ENCODE measurements around the gene TBX20.
"Not testable (repeated sequence)": the region's sequence is repeated elsewhere in the genome, so short reads cannot be mapped to it uniquely, and the experiment has no call there.

Gene TBX20

DNA sequence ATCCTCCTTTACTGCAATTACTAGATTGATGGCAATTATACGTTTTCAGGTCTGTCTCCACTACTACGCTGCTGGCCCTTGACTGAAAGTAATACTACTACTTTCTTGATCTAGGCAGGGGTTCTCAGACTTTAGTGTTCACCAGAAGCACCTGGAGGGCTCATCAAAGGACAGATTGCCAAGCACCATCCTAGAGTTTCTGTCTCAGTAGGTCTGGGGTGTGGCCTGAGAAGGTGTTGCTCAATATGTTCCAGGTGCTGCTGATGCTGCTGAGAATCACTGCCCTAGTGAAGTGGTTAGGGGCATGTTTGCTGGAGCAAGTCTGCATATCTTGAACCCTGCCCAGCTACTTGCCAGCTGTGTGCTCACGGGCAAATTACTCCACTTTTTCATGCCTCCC, 37.9 kb downstream of the TBX20 start:
- DNase-seq: not testable (repeated sequence)

DNA sequence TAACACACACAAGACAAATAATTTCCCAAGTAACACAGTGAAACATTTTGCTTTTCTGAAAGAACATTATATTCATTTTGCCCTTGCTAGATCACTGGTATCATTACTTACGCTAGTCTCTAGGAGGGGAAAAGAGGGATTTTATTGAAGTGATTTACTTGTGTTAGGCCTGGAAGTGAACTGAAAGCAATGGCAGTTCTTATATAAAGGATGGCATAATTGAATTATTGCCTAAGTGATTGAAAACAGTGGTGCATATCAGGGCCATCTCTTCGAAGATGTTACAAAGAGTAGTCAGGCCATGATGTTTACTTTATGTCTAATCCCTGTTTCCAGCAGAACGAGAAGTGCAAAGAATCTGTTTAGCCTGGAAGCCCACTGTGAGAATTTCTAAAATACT, 38.8 kb downstream of the TBX20 start:
- DNase-seq: not testable (repeated sequence)

DNA sequence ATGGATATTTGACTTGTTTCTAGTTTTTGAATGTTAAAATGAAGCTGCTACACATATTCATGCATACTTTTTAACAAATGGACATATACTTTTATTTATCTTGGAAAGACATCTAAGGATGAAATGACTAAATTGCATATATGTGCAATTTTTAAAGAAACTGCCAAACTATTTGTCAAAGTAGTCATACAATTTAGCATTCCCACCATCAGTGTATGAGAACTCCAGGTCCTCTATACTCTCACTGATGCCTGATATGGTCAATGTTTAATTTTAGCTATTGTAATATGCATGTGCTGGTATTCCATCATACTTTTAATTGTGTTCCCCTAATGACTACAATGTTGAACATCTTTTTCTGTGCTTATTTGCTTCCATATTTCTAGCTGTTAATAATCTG, 47.0 kb downstream of the TBX20 start:
- not testable (repeated sequence) for DNase-seq

DNA sequence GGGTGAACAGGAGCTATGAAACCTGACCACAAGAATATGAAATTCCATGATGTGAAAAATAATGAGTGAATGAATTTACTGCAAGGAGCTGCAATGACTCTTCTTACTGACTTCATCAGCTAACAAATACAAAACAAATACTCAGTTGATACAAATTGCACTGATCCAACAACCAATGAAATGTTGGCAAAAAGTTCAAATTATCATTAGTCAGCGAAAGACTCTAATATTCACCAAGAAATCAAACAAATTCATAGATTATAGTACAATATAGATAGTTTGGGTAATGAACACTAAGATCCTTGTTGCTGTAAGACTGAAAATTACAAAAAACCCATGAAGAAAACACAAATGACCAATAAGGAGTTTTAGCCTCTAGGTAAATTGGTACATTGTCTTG, 49.0 kb downstream of the TBX20 start:
- DNase-seq: not testable (repeated sequence)

DNA sequence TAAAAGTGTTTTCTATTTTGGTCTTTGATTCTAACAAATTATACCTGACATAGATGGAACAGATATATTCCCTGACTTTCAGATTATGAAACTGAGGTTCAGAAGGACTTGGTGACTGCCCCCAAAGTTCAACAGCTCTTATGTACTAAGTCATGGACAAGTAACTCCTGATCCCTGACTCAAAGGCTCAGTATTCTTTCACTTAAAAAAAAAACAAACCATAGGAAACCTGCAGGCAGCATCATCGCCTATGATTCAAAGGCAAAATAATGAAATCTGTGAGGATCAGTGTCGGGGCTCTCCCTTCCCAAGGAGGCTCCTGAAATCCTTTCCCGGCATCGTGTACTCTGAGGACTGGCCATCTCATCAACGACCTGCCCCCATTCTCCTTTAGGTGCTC, 49.9 kb downstream of the TBX20 start:
- not testable (repeated sequence) for DNase-seq

DNA sequence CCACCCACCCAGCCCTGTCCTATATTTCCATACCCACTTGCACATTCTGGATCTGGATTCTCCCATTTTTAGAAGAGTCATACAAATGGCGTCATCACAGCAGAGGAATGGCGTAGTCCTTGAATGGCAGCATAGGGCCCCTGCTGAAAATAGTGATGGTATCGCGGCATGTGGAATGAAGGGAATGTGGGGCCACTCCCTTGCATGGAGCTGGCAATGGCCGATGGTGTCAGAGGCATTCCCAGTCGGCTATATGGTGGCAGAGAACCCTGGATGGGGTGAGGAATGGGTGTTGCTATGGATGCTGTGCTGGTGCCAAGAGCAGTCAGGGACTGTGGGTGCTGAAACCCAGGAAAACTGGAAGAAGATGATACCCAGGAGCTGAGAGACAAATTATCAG, 51.5 kb downstream of the TBX20 start:
- DNase-seq: not testable (repeated sequence)

DNA sequence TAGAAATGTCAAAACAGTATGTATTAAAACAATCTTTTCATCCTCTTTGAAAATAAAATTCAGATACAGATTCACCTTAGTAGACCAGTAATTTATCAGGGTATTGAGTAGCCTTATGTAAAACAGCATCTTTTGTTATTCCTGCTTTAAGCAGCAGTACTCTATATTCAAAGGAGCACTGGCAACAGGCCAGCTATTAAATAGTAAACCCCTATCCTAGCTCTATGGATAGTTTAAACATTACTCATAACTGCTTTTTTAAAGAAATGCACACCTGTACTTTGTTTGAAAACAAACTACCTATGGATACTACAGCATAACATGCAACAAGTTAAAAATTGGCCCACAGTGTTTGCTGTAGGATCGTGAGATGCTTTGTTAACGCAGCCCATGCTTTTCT, 53.7 kb downstream of the TBX20 start:
- DNase-seq: not testable (repeated sequence)

DNA sequence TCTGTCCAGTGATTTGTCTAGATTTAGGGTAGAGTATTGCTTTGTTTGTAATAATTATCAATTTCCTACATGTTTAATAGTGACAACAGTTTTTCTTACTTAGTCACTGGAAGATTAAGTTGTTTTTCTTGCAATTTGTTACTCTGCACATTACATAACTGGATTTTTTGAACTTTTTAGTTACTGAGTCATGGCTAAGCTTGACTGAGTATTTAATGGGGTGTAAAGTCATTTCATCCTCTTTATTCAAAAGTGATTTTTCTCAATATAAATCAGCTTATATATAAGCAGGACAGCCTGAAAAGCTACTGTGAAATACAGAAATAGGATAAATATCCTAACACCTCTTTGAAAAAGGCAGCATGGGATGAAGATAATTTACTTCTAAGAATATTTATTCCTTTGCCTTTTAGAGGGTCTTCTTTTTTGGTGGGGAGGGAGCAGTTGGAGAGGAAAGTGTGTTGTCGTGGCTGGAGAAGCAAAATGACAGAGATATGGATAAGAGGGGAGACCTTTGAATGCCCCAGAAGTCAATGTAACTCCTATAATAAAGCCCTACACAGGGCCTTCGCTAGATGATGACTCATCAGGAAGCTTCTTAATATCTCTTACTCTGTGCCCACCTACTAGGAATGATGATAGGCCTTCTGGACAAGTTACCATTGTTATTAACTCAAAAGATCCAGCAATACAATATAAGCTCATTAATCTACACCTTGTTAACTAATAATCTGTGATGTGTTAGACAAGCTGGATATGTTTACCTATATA, 55.3 kb downstream of the TBX20 start:
- not testable (repeated sequence) for DNase-seq

DNA sequence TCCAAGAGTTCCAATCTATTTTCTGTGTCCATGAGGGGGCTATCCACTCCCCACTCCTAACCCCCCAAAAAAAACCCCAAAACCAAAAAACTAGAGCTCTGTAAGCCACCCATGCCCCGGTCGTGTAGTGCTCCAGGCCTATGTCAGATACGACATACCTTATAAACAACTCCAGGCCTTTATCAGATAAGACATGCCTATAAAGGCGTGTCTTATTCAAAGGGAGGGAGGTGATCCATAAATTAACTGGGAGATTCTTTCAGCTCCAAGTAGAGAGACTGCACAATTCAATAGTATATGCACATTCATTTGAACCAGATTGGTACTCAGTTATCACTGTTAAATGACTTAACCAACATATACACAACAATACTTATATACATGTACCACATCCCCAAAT, 62.3 kb downstream of the TBX20 start:
- not testable (repeated sequence) for DNase-seq

DNA sequence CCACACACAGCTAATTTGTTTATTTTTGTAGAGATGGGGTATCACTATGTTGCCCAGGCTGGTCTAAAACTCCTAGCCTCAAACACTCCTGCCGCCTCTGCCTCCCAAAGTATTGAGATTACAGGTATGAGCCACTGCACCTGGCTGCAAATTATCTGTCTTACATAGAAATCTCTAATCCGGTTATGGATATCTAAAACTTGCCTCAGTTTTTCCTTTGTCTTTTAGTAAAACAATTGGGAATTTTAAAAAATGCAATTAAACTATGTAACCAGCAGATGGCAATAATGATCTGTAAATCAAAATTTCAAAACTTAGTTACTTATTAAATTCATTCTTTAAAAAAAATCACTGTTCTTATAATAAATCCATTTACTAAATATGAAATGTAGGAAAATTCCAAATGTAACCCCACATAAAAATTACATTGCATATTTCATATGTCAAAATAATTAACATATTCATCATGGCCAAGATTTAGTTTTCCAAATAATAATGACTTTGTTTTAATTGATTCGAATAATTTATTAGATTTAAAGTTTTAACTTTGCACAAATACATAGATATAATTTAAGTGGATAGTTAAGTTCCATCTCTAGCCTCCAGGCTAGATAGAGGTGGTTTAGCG, 63.6 kb downstream of the TBX20 start:
- DNase-seq: not testable (repeated sequence)

DNA sequence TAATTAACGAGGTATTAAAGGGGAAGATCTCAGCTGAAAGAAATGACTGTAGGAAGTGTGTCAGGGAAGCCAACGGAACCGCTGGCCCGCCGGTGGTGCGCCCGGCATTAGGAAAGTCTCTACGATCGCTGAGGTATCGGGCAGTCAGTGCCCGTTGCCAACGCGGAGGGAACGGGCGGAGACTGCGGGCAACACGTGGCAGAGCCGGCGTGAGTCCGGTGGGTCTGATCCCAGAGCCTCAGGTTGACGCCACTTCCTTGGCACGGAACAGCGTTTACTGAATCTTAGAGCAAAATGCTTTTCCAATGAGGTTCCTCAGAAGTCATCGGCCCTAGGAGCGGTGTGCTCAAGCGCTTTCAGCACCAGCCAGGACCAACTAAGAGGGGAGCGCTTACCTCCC, 67.1 kb downstream of the TBX20 start:
- not testable (repeated sequence) for DNase-seq

DNA sequence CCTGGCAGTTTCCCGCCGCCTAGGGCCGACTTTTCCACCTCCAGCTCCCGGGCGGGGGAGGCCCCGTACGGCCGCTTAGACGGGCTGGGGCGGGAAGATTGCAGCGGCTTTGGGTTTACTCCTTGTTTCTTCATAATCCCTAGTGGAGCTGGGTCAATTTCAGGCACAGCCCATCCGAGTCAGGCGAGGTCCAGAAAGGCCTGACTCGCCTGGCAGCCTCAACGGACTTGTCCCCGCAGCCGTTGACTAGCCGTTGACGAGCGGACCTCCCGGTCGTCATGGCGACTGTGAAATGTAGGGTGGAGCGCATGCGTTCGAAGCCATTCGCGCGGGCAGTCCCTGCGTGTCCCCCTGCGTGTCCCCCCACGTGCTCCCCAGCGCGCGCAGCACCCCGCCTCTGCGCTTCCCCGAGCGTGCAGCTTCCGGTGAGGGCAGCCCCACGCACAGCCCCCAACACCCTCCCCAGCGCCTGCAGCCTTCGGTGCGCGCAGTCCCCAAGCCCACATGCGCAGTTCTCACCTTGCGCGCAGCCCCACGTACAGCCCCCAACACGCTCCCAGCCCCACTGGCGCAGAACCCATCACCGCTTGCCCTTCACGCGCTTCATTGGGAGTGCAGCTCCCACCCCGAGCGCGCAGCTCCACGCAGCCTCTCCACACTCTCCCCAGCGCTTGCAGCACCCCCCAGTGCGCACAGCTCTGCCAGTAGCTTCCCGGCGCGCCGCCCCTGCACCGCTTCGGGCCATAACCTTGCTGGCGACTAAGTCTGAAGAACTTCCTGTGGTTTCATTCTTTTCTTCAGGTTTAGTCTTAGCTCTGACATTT, 67.8 kb downstream of the TBX20 start:
- no peak for DNase-seq

DNA sequence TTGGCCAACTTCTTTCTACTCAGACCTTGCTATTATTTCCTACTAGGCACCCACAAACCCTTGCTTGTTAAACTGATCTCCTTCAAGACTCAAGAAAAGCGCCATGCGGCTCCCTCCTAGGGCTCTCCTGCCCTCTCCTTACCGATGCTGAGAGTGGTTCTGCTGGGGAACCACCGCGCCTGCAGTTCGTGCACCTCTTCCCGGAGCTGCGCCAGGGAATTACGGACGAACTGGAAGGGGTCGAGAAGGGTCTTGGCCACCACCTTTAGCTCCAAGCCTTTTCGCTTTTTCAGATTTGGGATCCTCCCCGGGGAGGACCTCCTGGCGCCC, 68.4 kb downstream of the TBX20 start:
- DNase-seq: not testable (repeated sequence)

DNA sequence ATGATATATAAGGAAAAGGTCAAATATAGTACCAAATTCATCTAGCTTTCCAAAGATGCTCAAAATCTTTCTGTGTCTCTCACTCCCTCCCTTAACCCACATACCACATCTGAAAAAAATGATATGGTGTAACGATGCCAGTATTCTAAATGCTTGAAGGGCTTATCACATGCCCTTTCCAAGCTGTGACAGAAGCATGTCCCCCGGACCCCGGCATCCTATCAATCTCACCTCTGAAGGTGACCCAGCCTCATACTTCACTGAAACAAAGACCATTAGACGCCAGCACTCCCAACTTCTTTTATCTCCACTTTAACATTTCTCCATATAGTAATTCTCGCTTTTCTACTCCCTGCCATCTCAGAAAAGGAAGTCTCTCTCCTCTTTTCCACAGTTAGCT, 68.9 kb downstream of the TBX20 start:
- DNase-seq: not testable (repeated sequence)

DNA sequence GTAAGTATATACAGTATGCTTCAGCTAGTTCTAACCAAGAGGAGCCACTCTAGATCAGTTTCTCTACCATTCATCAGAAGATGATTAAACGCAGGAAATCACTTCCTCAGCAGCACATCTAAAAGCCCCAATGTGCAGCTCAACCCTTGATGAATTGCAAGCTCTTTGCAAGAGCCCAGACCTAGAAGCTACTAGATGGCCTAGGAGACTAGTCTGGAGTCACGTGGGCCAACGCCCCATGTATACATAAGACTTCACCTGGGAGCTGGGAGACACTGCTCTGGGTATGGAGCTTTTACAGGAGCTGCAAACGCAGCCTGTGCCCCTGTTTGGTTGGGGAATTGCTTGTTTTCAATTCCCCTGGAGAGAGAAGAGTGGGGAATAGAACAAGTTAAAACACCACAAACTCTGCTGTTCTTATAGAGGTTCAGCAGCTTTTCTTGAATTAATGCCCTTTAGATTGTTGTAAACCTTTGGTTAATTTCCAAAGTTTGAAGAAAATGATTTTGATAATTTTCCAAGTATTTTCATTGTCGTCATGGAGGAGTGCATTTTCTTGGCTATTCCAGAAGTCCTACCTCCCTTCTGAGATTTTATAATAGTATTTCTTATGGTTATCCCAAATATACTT, 69.9 kb downstream of the TBX20 start:
- not testable (repeated sequence) for DNase-seq

DNA sequence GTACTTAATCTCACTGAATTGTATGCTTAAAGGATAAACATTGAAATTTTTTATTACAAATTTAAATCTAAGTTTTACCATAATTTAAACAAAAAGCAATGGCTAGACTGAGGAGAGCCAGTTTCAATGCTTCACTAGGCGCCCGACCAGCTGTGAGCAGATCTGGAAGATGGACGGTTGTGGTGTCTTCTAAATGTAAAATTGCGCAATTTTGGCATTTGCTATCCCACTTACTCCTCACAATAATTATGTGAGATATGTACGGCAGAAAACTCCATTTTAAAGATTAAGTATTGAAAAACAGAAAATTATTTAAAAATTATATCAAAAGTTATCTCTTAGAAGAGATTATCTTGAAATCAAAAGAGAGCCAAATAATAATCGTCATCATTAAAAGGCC, 73.2 kb downstream of the TBX20 start:
- not testable (repeated sequence) for DNase-seq

DNA sequence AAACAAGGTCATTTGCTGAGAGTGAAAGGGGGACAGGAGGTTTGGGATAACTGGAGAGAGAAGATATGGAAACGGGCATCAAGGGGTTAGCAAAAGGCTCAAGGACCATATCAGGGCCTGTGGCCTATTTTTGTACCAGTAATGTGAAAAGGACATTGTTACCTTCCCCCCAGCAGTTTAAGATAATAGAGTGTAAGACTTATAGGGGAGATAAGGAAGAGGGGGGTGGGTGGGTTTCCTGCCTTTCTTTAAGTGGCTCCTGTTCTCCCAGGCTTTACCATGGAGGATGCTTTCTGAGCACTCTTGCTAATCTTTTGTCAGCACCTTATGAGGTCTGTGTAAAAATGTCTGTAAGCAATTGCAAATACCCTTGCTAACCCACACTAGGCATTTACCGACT, 80.7 kb downstream of the TBX20 start:
- DNase-seq: not testable (repeated sequence)

DNA sequence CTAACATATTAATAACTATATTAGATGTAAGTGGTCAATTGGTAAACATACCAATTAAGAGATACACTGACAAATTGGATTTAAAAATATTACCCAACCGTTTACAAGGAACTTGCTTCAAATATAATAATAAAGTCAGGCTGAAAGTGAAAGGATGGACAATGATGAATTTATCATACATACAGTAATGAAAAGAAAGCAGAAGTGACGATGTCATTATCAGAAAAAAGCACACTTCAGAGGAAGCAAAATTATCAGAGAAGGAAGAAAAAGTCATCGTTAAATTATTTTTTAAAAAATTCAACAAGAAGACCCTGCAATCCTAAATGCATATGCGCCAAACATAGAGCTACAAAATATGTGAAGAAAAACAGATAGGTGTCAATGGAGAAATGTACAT, 81.8 kb downstream of the TBX20 start:
- not testable (repeated sequence) for DNase-seq

DNA sequence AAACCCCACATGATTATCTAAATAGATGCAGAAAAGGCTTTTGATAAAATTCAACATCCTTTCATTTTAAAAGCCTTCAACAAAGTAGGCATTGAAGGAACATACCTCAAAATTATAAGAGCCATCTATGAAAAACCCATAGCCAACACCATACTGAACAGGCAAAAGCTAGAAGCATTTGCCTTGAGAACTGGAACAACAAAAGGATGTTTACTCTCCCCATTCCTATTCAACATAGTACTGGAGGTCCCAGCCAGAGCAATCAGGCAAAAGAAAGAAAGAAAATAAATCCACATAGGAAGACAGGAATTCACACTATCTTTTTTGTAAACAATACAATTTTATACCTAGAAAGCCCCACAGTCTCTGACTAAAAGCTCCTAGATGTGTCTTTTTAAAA, 86.2 kb downstream of the TBX20 start:
- DNase-seq: not testable (repeated sequence)

DNA sequence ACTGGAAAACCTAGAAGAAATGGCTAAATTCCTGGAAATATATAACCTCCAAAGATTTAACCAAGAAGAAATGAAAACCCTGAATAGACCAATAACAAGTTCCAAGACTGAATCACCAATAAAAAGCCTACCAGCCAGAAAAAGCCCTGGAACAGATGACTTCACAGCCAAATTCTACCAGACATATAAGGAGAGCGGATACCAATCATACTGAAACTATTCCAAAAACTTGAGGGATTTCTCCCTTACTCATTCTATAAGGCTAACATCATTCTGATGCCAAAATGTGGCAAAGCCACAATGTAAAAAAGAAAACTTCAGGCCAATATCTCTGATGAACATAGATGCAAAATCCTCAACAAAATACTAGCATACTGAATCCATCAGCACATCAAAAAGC, 86.7 kb downstream of the TBX20 start:
- not testable (repeated sequence) for DNase-seq

DNA sequence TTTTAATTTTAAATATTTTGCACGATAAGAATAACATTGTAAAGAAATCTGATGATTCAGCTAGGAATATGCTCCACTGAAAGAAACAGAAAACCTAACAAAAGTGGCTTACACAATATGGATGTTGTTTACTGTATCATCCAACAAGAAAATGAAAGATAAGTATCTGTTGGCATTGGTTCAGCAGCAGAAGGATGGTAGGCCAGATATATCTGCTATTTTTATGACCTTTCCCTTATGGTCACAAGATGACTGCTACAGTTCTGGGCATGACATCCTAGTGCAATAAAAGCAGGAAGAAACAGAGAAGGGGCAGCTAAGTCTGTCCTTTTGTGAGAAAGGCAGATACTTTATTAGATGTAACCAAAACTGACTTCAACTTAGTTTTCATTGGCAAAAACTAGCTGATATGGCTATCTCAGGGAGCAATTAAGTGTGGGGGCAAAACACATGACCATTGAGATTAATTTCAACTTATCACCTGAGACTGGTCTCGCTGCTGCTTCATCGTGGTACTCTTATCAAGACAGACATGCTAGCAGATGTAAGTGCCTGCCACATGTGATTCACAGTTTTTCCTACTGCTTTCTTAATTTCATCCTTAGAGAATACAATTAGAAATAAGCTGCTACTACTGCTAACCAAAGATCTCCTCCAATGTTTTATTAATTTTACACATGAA, 92.7 kb downstream of the TBX20 start:
- not testable (repeated sequence) for DNase-seq

Data from activated naive CD4-positive, alpha-beta T cell treated with anti-CD3 and anti-CD28 coated beads, Interleukin-2, amount 50 U/mL, for 16 hours (primary cell).